HG03108 (cell line): ENCODE results near the gene STPG4.
A peak's percentile ranks its signal among the peaks of the same experiment; 100 is the strongest.

Experiments used
- ATAC-seq: cut with Tn5 transposase; IDR thresholded peaks from one replicate; pipeline ENCODE4 v1.9.1; 2021; ENCODE audit warnings: moderate library complexity; ENCODE audit not compliant: unreplicated experiment

STPG4 gene

GRCh38 chr2:47073641-47074040 lies 81.5 kb downstream of the STPG4 start:
- ATAC-seq = no peak

- no peak for ATAC-seq
These were observed 81.9 kb downstream of the STPG4 start for GRCh38 chr2:47073217-47073616.

- ATAC-seq = no peak
These were observed 82.3 kb downstream of the STPG4 start for GRCh38 chr2:47072728-47073191.

GRCh38 chr2:47072018-47072691 lies 83.0 kb downstream of the STPG4 start:
- no peak for ATAC-seq

GRCh38 chr2:47070920-47071824 lies 83.9 kb downstream of the STPG4 start:
- peak; percentile 77 for ATAC-seq

- ATAC-seq = no peak
These were observed 84.8 kb downstream of the STPG4 start for GRCh38 chr2:47070155-47070919.

GRCh38 chr2:47069628-47070154 lies 85.4 kb downstream of the STPG4 start:
- no peak for ATAC-seq

- no peak for ATAC-seq
These were observed 86.0 kb downstream of the STPG4 start for GRCh38 chr2:47068981-47069627.

GRCh38 chr2:47067788-47068407 lies 87.2 kb downstream of the STPG4 start:
- no peak for ATAC-seq

- no peak for ATAC-seq
These were observed 89.2 kb downstream of the STPG4 start for GRCh38 chr2:47065771-47066380.

- no peak for ATAC-seq
These were observed 89.8 kb downstream of the STPG4 start for GRCh38 chr2:47065343-47065742.

- no peak for ATAC-seq
These were observed 91.0 kb downstream of the STPG4 start for GRCh38 chr2:47064106-47064505.

- ATAC-seq = no peak
These were observed 91.6 kb downstream of the STPG4 start for GRCh38 chr2:47063538-47063930.

GRCh38 chr2:47062681-47063537 lies 92.2 kb downstream of the STPG4 start:
- ATAC-seq = no peak

- no peak for ATAC-seq
These were observed 93.0 kb downstream of the STPG4 start for GRCh38 chr2:47061944-47062678.

- no peak for ATAC-seq
These were observed 94.4 kb downstream of the STPG4 start for GRCh38 chr2:47060652-47061170.

GRCh38 chr2:47058003-47058931 lies 96.8 kb downstream of the STPG4 start:
- no peak for ATAC-seq
